Measurements from ENCODE around the gene ANKRD40.
"Not testable (repeated sequence)": the region's sequence is repeated elsewhere in the genome, so short reads cannot be mapped to it uniquely, and the experiment has no call there.

The ANKRD40 gene

GRCh38 chr17:50707289-50708049, at the start of gene ANKRD40:
Gene ANKRD40 (minus strand): TSS chr17:50707914. CDS start chr17:50707654, 260 bp downstream.
- Mint-ChIP-seq H3K9me3 (no peaks in the 10 kb centered on the region), H3K36me3 (peaks cover 10% of the 10 kb centered on the region), H3K4me1 (peaks cover 33% of the 10 kb centered on the region), H3K4me3 (peak within 1 kb of the TSS; percentile 95), H3K27ac (peak within 1 kb of the TSS; percentile 95), H3K27me3 (no peaks in the 10 kb centered on the region)
- peak; percentile 94 for ATAC-seq

GRCh38 chr17:50754521-50754920, 46.8 kb upstream of the ANKRD40 start:
- Mint-ChIP-seq H3K27ac (no peak overlapping the region), H3K9me3 (no peaks in the 10 kb centered on the region), H3K4me1 (no peaks in the 10 kb centered on the region), H3K36me3 (peaks cover 32% of the 10 kb centered on the region), H3K27me3 (no peaks in the 10 kb centered on the region), H3K4me3 (no peak overlapping the region)
- no peak for ATAC-seq

GRCh38 chr17:50749245-50749644, 41.5 kb upstream of the ANKRD40 start:
- Mint-ChIP-seq H3K4me1 (no peaks in the 10 kb centered on the region), H3K27ac (no peak overlapping the region)
- no peak for ATAC-seq

GRCh38 chr17:50745631-50746030, 37.9 kb upstream of the ANKRD40 start:
- Mint-ChIP-seq H3K27ac (no peak overlapping the region), H3K9me3 (no peaks in the 10 kb centered on the region), H3K4me1 (no peaks in the 10 kb centered on the region), H3K4me3 (no peak overlapping the region), H3K36me3 (peaks cover 61% of the 10 kb centered on the region), H3K27me3 (no peaks in the 10 kb centered on the region)
- ATAC-seq = no peak

More at GRCh38 chr17:50749245-50749644, 41.5 kb upstream of the ANKRD40 start:
- Mint-ChIP-seq H3K27me3 (no peaks in the 10 kb centered on the region), H3K4me3 (no peak overlapping the region), H3K36me3 (peaks cover 48% of the 10 kb centered on the region), H3K9me3 (no peaks in the 10 kb centered on the region)

- no peaks in the 10 kb centered on the region for H3K27me3 Mint-ChIP-seq
- H3K36me3 Mint-ChIP-seq = peaks cover 61% of the 10 kb centered on the region
- no peak overlapping the region for H3K4me3 Mint-ChIP-seq
- ATAC-seq = no peak
- H3K9me3 Mint-ChIP-seq = no peaks in the 10 kb centered on the region
- H3K27ac Mint-ChIP-seq = no peak overlapping the region
- H3K4me1 Mint-ChIP-seq = peaks cover 35% of the 10 kb centered on the region
These were observed 31.4 kb upstream of the ANKRD40 start for GRCh38 chr17:50739098-50739497.

- Mint-ChIP-seq H3K27ac (peak overlapping the region; percentile 7), H3K36me3 (peaks cover 50% of the 10 kb centered on the region), H3K9me3 (no peaks in the 10 kb centered on the region), H3K4me1 (peaks cover 43% of the 10 kb centered on the region), H3K27me3 (no peaks in the 10 kb centered on the region), H3K4me3 (no peak overlapping the region)
- peak; percentile 63 for ATAC-seq
These were observed 29.5 kb upstream of the ANKRD40 start for GRCh38 chr17:50737118-50737698.

- no peaks in the 10 kb centered on the region for H3K27me3 Mint-ChIP-seq
- H3K36me3 Mint-ChIP-seq = peaks cover 32% of the 10 kb centered on the region
- peaks cover 58% of the 10 kb centered on the region for H3K4me1 Mint-ChIP-seq
- no peak overlapping the region for H3K4me3 Mint-ChIP-seq
- no peak for ATAC-seq
- no peaks in the 10 kb centered on the region for H3K9me3 Mint-ChIP-seq
- H3K27ac Mint-ChIP-seq = no peak overlapping the region
These were observed 27.6 kb upstream of the ANKRD40 start for GRCh38 chr17:50735287-50735686.

- H3K4me3 Mint-ChIP-seq = no peak overlapping the region
- H3K27me3 Mint-ChIP-seq = no peaks in the 10 kb centered on the region
- no peak overlapping the region for H3K27ac Mint-ChIP-seq
- H3K4me1 Mint-ChIP-seq = peaks cover 61% of the 10 kb centered on the region
- peaks cover 8% of the 10 kb centered on the region for H3K36me3 Mint-ChIP-seq
- ATAC-seq = no peak
- H3K9me3 Mint-ChIP-seq = no peaks in the 10 kb centered on the region
These were observed 24.1 kb upstream of the ANKRD40 start for GRCh38 chr17:50731575-50732460.

- no peaks in the 10 kb centered on the region for H3K9me3 Mint-ChIP-seq
- H3K4me3 Mint-ChIP-seq = no peak overlapping the region
- no peak for ATAC-seq
- peaks cover 8% of the 10 kb centered on the region for H3K36me3 Mint-ChIP-seq
- peaks cover 56% of the 10 kb centered on the region for H3K4me1 Mint-ChIP-seq
- no peak overlapping the region for H3K27ac Mint-ChIP-seq
- H3K27me3 Mint-ChIP-seq = no peaks in the 10 kb centered on the region
These were observed 21.4 kb upstream of the ANKRD40 start for GRCh38 chr17:50728881-50729765.

GRCh38 chr17:50728112-50728429, 20.4 kb upstream of the ANKRD40 start:
- Mint-ChIP-seq H3K27me3 (no peaks in the 10 kb centered on the region), H3K9me3 (no peaks in the 10 kb centered on the region), H3K36me3 (peaks cover 8% of the 10 kb centered on the region), H3K4me3 (no peak overlapping the region), H3K4me1 (peaks cover 56% of the 10 kb centered on the region), H3K27ac (no peak overlapping the region)
- no peak for ATAC-seq

- Mint-ChIP-seq H3K4me3 (no peak overlapping the region), H3K4me1 (peaks cover 52% of the 10 kb centered on the region), H3K27ac (no peak overlapping the region), H3K27me3 (no peaks in the 10 kb centered on the region), H3K36me3 (peaks cover 8% of the 10 kb centered on the region), H3K9me3 (no peaks in the 10 kb centered on the region)
- ATAC-seq = no peak
These were observed 18.3 kb upstream of the ANKRD40 start for GRCh38 chr17:50725769-50726655.

GRCh38 chr17:50724622-50725021, 16.9 kb upstream of the ANKRD40 start:
- not testable (repeated sequence) for ATAC-seq, H3K9me3 Mint-ChIP-seq, H3K27me3 Mint-ChIP-seq, H3K27ac Mint-ChIP-seq, H3K4me3 Mint-ChIP-seq, H3K36me3 Mint-ChIP-seq
- H3K4me1 Mint-ChIP-seq = peaks cover 56% of the 10 kb centered on the region

GRCh38 chr17:50722746-50723145, 15.0 kb upstream of the ANKRD40 start:
- peaks cover 40% of the 10 kb centered on the region for H3K4me1 Mint-ChIP-seq
- no peaks in the 10 kb centered on the region for H3K27me3 Mint-ChIP-seq
- peaks cover 8% of the 10 kb centered on the region for H3K36me3 Mint-ChIP-seq
- no peak for ATAC-seq
- no peak overlapping the region for H3K27ac Mint-ChIP-seq
- peak overlapping the region; percentile 21 for H3K4me3 Mint-ChIP-seq
- no peaks in the 10 kb centered on the region for H3K9me3 Mint-ChIP-seq
